AG09319 (cell line): ENCODE results near the gene FBXO9.

ENCODE experiments used
- DNase-seq: peaks from one replicate; pipeline ENCODE4 v3.0.0-alpha.2; 2010; ENCODE audit warnings: low read depth; ENCODE audit errors: extremely low read depth
- CTCF ChIP-seq: IDR thresholded peaks from 2 replicates; pipeline ENCODE4 v1.5.1; 2011; ENCODE audit warnings: low read depth, mild to moderate bottlenecking, inconsistent platforms, low read length, moderate library complexity

Gene FBXO9

GRCh38 chr6:53130569-53131290 is 65.5 kb downstream of the FBXO9 start:
- DNase-seq: no peak
- no peak for TF ChIP-seq CTCF

- no peak for DNase-seq
- no peak for TF ChIP-seq CTCF
These were observed 68.8 kb downstream of the FBXO9 start for GRCh38 chr6:53133961-53134360.

- TF ChIP-seq CTCF: no peak
- no peak for DNase-seq
These were observed 69.5 kb downstream of the FBXO9 start for GRCh38 chr6:53134601-53135235.

- TF ChIP-seq CTCF: no peak
- no peak for DNase-seq
These were observed 70.9 kb downstream of the FBXO9 start for GRCh38 chr6:53136000-53136609.

GRCh38 chr6:53139841-53140413 is 74.7 kb downstream of the FBXO9 start:
- no peak for DNase-seq

GRCh38 chr6:53142810-53143209 is 77.6 kb downstream of the FBXO9 start:
- no peak for TF ChIP-seq CTCF
- DNase-seq: no peak

More at GRCh38 chr6:53139841-53140413, 74.7 kb downstream of the FBXO9 start:
- no peak for TF ChIP-seq CTCF

- no peak for DNase-seq
- no peak for TF ChIP-seq CTCF
These were observed 78.5 kb downstream of the FBXO9 start for GRCh38 chr6:53143710-53144109.
